PFSK-1 (cell line): ENCODE results near the gene CNGA1.

Experiments used
- POLR2AphosphoS5 ChIP-seq: IDR thresholded peaks from 2 replicates; pipeline ENCODE4 v1.6.1; 2012; ENCODE audit warnings: low read depth, mild to moderate bottlenecking, control low read depth, low read length, moderate library complexity
- TAF1 ChIP-seq: IDR thresholded peaks from 2 replicates; pipeline ENCODE4 v1.6.1; 2012; ENCODE audit warnings: low read length, control low read depth, borderline replicate concordance; ENCODE audit not compliant: insufficient read depth

DNA sequence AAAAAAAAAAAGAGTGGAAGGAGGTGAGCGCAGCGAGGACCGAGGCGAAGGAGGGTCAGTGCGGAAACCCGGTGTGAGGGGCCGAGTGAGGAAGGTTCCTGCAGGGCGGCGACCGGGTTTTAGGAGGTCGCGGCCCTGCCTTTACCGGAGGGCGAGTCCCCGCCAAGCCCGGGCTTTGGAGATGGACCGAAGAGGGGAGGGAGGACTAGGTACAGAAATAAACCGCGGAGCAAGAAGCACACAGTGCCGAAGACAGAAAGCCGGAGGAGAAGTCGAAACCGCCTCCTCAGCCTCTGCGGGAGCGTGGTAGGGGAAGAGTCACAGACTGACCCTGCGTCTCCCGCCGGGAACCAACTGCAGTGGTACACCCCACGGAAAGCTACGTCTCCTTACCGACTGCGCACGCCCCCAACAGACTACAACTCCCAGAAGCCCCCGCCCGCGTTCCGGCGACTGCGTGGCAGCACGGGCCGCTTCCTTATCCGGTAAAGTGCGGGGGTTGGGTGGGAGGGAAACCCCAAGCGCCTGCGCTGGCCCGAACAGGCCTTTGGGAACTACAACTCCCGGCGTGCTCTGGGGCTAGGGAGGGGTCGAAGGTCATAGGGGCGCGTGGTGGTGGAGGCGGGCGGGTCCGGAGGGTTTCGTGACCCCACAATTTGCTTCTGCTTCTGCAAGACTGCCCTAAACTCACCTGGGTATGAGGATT lies 102.1 kb downstream of the CNGA1 start, which contains the start of gene NFXL1:
- TF ChIP-seq POLR2AphosphoS5 (peak; percentile 91), TAF1 (peak; percentile 79; the same call in 1 of the 2 replicates)
